GM19395 (cell line): ENCODE data around the gene SIX4.
A peak's percentile ranks its signal among the peaks of the same experiment; 100 is the strongest.

ENCODE experiments used
- ATAC-seq: cut with Tn5 transposase; IDR thresholded peaks from one replicate; pipeline ENCODE4 v1.9.1; 2021; ENCODE audit warnings: mild to moderate bottlenecking, moderate library complexity; ENCODE audit not compliant: unreplicated experiment

Gene SIX4

DNA sequence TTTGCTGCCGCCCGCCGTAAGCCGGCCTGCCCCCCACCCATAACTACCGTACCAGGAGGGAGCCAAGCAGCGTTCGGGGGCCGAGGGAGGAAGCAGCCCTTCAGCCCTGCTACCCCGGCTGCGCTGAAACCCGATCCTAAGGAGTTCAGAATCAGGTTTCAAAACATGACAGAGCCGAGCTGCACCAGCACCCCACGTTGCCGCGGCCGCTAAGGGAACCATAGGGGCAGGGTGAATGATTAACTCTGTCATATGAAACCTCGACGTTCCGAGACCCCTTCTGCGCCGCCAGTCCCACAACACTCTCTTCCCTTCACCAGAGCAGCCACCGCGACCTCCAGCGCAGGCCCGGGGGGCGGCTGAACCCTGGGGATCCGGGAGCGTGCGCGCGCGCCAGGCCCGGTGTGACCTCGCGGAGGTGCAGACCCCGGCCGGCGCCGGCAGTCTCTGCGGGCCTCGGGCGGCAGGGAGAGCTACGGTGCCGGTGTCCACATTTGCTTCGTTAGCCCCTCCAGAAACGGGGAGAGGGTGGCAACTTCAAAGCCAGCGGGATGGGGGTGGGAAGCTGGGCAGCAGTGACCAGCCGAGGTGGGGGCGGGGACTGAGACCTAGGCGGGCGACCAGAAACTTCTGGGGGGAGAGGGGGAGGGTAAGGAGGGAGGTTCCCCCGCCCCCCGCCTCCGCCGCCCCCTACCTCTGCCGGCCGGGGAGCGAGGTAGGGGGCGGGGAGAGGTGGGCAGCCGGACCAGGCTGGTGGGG, 1.6 kb downstream of the SIX4 start:
- ATAC-seq: peak; percentile 51

DNA sequence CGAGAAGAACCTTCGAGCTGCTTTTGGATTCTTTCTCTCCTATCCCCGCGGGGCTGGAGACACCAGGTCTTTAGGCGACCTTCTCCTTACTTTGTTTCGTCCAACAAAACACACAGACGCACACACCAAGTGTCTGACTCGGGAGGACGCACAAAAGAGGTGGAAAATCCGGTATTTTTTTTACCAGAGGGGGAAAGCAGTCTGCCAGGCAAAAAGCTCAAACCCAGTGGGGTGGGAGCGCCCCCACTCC, 2.1 kb downstream of the SIX4 start:
- ATAC-seq: no peak

DNA sequence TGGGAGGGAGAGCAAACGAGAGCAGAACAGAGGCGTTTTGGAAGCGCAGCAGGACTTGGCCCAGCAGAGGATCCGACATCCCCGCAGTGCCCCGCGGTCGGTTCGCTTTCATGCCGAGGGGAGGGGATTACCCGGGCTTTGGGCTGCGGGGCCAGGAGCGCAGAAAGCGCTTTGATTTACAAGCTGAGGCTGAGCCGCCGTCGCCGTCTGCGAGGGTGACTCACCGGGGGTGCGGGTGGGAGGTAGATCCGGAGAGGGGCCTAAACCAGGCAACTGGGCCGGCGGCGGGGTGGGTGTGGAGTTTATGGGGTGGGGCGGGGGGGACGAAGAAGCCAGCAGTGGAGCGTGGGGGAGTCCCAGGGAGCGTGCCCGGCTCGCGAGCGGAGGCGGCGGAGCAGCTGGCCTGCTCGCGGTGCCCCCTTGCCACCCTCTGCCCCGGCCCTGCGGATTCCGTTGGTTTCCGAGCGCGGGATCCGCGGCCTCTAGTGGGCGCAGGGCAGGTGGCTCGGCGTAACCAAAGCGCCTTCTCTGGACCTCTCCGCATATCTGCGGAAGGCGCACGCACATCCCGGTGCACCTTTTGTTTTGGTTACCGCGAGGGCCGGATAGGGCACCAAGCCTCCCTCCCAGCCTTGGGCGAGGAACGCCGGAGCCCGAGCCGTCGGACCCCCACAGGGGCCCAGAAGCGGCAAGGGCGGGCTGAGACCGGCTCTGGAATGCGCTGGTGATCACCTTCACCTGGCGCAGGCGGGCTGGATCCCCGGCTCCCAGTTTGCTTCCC, 2.6 kb downstream of the SIX4 start:
- ATAC-seq: no peak

DNA sequence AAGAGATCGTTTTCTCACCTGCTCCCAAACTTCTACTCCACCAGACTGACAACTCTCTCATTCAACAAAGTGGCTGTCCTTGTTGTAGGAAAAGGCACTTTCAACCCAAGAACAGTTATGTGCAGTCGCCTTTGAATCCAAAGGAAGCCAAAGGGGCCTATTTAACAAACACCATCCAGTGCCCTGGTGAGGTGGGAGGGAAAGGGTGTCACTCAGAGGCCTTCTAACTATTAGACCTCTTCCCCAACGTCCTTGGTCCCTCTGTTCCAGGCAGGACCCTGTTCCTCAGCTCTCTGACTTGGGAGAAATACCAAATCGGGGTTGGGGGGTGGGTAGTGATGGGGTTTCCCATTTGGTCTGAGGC, 3.2 kb downstream of the SIX4 start:
- no peak for ATAC-seq

DNA sequence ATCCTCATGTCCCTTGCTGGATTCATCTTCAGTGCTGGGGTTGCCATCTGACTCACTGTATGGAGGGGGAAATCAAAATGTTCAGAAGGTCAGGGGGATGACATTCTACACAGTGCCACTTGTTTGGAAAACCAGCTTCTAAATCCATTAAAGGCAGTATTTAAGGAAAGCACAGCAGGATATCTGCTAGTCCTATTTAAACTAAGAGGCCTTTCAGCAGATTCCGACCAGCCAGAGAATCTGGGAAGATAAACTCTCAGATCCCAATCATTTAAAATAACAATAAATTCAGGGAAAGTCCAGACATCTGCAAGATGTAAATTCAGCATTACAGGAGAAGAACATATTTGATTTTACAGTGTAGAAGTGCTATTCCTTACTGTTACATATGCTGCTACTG, 3.8 kb downstream of the SIX4 start:
- ATAC-seq: no peak

DNA sequence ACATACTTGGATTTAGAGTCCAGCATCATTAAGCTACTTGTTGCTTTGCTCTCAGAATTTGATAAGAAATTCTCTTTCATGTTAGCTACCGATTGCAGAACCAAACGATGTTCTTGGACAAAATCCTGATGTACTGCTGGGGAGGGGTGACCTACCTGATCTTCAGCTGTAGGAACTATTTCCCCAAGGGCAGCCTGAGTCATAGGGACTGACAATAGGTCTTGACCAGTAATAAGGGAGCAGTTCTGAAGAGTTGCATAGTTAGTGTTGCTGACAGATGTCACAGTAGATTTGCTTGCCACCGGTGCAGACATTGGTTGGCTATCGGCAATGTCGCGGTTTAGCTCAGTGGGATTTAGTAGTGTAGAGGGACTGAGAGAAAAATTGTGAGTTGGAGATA, 10.6 kb downstream of the SIX4 start:
- no peak for ATAC-seq

DNA sequence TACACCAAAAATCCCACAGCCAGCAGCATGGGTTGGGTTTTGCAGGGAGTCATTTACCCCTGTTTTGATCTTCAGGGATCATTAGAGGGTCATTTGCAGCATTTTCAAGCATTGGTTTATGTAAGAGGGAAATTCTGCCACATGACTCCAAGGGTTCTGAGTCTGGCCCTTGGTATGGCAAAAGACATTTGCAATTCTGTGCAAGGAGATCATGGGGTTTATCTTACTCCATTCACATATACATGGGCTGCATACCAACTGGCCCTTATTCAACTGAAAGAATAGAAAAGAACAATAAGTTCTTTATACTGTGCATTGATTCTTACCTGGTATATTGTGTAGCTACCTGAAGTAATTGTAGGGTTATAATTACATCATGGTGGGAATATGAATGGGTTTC, 13.7 kb downstream of the SIX4 start:
- ATAC-seq: no peak

DNA sequence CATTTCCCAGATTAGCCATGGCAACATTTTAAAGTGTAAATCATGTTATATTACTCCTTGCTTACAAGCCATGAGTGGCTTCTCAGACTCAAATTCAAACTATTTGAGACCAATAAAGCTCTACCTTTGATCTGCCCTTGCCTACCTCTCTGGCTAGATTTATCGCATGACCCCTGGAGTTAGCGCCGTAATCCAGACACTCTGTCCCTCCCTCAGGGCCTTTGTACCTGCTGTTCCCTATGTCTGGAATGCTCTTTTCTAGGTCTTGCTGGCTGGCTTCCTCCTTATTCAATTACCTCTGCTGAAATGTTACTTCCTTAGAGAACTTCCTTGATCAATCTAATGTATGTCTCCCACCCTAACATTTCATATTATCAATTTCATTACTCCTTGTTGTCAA, 16.3 kb downstream of the SIX4 start:
- no peak for ATAC-seq

DNA sequence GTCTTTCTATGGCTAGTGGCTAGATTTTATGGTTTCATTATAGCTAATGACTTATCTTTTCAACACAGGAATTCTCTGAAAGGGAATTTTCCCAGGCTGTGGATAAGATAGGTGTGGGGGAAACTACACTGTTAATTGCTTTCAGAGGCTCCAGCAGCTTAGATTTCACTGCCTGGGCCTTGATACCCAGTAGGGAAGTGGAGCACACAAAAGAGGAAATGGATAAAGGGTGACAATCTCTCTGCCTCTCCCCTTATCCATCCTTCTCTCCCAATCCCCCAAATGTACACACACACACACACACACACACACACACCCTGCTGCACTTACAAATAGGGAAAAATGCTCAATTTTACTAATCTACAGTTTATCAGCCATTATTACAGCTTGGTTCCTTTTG, 19.1 kb downstream of the SIX4 start:
- no peak for ATAC-seq

DNA sequence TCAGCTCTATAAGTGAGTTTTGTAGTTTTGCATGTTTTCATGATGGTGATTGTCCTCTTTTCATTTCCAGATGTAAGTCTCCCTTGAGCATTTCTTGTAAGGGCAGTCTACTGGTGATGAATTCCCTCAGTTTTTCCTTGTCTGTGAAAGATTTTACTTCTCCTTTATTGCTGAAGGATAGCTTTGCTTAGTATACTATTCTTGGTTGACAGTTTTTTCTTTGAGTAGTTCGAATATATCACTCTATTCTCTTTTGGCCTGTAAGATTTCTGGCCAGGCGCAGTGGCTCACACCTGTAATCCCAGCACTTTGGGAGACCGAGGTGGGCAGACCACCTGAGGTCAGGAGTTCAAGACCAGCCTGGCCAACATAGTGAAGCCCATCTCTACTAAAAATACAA, 23.6 kb downstream of the SIX4 start:
- ATAC-seq: no peak

DNA sequence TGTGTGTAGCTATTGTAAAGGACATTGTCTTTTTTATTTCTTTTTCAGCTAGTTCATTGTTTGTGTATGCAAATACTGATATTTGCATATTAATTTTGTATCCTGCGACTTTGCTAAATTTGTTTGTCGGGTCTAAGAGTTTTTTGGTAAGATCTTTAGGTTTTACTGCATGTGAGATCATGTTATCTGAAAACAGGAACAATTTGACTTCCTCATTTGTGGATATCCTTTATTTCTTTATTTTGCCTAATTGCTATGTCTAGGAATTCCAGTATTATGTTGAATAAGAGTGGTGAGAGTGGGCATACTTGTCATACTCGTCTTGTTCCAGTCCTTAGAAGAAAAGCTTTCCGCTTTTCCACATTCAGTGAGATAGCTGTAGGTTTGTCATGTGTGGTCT, 28.8 kb downstream of the SIX4 start:
- ATAC-seq: no peak

DNA sequence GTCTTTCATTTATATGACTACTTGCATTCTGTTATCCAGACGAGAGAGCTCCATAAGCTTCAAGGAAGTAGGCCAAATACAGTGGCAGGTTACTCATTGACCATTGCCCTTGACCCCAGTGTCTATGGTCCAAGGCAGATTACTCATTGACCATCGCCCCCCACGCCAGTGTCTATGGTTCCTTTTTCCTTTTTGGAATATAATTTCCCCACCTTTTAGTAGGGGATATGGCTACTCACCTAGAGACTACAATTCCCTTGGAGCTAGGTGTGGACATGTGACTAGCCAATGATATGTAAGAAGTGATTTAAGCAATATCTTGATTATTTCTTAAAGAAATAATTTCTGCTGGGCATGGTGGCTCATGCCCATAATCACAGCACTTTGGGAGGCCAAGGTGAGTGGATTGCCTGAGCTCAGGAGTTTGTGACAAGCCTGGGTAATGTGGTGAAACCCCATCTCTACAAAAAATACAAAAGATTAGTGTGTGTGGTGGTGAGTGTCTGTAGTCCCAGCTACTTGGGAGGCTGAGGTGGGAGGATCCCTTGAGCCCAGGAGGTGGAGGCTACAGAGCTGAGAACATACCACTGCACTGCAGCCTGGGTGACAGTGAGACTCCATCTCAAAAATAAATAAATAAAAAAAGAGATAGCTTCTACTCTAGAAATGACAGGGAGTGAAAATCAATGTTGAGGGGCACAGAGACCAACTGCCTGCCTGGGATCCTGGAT, 32.6 kb downstream of the SIX4 start:
- no peak for ATAC-seq

DNA sequence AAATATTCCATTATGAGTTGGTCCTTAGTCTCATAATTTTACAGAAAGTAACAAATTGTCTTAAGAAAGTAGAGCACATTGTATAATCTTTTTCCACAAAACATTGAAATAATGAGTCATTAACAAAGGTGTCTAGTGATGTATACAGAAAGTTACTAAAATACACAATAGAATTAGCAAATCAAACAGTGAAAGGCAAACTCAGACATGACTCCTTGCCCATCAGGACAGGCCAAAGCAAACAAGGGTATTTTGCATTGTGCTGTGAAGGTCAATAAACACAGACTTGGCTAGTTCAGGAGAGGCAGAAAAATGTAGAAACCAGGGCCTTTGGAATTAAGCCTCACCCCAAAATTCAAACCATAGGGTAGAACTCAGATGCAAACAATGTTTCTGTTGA, 37.3 kb downstream of the SIX4 start:
- ATAC-seq: no peak

DNA sequence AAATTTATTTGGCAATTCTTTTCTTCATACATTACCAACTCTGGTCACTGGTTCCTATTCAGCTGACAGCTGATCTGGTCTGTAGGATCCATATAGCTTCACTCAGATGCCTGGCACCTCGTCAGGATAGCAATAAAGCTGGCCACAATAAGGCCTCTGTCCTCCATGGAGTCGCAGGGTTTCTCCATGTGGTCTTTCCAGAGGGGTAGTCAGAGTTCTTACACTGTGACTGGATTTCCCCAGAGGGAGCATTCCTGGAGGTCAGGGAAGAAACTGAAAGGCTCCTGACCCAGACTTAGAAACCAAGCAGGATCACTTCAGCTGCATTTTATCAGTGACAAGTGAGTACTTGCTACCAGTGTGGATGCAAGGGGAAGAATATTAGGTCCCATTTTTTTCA, 39.9 kb downstream of the SIX4 start:
- ATAC-seq: no peak

DNA sequence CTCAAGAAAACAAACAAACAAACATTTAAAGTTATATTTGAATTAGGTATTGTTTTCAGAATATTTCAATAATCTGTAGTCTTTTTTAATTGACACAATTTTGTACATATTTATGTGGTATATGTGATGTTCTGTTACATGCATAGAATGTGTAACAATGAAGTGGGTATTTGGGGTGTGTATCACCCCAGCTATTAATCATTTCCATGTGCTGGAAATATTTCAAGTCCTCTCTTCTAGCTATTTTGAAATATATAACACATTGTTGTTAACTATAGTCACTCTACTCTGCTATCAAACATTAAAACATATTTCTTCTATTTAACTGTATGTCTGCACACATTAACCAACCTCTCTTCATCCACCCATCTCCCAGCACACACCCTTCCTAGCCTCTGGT, 42.9 kb downstream of the SIX4 start:
- ATAC-seq: no peak

DNA sequence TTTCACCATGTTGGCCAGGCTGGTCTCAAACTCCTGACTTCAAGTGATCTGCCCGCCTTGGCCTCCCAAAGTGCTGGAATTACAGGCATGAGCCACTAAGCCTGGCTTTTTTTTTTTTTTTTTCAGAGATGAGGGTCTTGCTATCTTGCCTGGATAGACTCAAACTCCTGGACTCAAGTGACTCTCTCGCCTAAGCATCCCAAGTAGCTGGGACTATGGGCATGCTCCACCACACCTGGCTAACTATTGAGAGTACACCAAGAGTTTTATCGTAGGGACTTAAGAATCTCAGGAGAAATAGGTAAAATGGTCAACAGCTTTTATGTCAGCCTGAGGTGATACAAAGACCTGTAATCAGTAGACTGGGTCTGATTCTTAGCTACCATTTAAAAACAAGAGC, 43.6 kb downstream of the SIX4 start:
- no peak for ATAC-seq

DNA sequence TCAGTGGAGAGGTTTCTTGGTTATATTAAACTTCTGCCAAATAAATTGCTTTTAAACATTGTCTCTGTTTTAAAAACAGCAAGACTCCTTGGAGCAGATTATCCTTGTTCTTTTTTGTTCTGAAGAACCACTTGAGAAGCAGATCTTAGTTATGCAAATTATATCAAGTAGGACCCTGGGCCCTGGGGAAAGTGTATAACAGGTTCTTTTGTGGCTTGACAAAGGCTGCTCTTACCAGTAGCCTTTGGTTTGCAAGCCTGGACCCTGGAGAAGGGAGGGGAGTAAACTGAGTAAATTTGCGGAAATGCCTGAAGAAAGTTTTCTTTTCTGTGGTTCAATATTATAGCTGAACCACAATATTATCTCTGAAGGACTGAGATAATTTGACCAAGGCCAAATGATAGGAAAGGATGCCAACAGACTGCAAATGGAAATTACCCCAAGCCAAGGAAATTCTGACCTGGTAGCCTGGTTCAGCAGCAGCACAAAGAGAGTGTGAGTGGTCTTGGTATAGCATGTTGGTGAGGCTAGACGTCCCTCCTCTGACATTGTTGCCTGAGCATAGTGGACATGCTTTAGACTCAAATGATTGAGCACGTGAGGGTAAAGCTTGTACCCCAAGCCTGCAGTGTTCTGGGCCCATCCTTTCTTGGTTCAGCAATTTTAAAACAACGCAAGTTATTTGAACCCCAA, 44.4 kb downstream of the SIX4 start:
- ATAC-seq: no peak

DNA sequence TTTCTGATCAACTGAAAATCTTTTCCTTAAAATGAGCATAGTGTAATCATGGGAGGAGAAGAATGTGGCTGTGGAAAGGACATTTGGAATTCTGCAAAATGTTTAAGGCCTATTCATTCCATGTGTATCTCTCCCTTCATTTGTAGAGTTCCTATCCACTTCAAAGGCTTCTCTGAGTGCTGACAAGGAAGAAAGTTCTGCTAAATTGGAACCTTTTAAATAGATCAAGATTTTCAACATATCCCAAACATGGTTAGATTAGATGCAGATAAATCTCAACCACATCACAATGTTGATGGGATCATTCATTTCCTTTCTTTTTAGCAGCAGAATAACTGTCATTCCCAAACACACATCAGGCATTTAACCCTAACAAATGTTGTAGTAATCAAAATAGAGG, 46.5 kb downstream of the SIX4 start:
- ATAC-seq: no peak

DNA sequence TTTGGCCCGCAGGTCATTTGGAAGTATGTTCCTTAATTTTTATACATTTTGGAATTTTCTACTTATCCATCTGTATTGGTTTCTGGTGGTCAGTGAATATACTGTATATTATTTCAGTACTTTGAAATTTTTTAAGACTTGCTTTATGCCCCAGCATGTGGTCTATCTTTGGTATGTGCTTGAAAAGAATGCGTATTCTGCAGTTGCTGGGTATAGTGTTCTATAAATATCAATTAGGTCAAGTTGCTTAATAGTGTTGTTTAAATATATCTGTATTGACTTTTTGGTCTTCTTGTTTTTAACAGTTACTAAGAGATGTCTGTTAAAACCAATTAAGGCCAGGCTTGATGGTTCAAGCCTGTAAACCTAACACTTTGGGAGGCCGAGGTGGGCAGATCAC, 53.2 kb downstream of the SIX4 start:
- no peak for ATAC-seq

DNA sequence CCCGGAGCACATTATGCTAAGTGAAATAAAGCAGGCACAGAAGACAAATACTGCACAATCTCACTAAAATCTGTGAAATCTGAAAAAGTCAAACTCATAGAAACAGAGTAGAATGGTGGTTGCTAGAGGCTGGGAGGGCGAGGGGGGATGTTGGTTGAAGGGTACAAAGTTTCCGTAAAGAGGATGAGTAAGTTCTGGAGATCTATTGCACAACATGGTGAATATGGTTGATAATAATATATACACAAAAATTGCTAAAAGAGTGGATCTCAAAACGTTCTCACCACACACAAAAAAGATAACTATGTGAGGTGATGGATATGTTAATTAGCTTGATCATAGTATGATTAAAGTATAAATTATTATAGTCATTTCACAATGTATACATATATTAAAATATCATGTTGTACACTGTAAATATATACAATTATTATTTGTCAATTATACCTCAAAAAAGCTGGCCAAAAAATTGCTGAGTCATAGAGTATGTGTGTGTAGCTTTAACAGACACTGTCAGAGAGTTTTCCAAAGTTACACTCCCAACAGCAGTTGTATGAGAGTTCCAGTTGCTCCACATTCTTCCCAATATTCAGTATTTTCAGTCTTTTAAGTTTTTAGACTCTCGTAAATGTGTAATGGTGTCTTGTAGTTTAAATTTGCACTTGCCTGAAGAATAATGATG, 55.6 kb downstream of the SIX4 start:
- ATAC-seq: no peak

DNA sequence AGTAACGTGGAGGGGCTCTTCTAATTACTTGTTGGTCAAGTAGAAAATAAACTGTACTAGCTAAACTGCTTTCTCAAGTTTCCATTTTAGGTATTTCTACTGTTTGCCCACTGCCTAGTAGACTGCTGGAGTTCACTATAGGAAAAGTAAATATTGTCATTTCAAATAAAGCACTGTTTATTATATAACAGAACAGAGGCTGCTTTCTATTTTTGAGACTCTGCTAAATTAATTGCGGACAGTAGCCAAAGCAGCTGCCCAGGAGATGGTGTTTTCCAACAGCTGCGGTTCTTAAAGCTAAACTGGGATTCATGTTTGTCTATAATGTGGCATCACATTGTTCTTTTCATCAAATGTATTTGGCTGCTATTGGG, 59.0 kb downstream of the SIX4 start:
- ATAC-seq: no peak
